Transverse colon (tissue), 4 donors: ENCODE results near the gene ERP44.

ENCODE experiments used
- EP300 ChIP-seq: sonication (generic); formaldehyde crosslinking; IDR thresholded peaks from one replicate; pipeline ENCODE4 v1.6.1; 2017; ENCODE audit warnings: antibody characterized with exemption, low read depth
- POLR2A ChIP-seq: fragments of 450-650 bp; IDR thresholded peaks from one replicate; pipeline ENCODE4 v1.6.1; 2016; ENCODE audit warnings: antibody characterized with exemption, mild to moderate bottlenecking, moderate library complexity
- POLR2AphosphoS5 ChIP-seq, 3 donors: sonication (generic); formaldehyde crosslinking; IDR thresholded peaks; one replicate each; pipeline ENCODE4 v1.6.1; 2016; ENCODE audit warnings: antibody characterized with exemption in 3 of 3
- TF ChIP-seq, protein P1 (sequence below), 5 experiments: fragments of 200-600 bp in 3 of 5; fragments of 450-650 bp in 2 of 5; sonication (generic) in 3 of 5; IDR thresholded peaks; 1 replicate in 2 of 5; 2 replicates in 3 of 5; pipeline ENCODE4 v1.5.1; 2016 to 2017; ENCODE audit warnings: antibody characterized with exemption in 5 of 5, inconsistent platforms in 3 of 5, mild to moderate bottlenecking in 2 of 5, moderate library complexity in 1 of 5

DNA sequence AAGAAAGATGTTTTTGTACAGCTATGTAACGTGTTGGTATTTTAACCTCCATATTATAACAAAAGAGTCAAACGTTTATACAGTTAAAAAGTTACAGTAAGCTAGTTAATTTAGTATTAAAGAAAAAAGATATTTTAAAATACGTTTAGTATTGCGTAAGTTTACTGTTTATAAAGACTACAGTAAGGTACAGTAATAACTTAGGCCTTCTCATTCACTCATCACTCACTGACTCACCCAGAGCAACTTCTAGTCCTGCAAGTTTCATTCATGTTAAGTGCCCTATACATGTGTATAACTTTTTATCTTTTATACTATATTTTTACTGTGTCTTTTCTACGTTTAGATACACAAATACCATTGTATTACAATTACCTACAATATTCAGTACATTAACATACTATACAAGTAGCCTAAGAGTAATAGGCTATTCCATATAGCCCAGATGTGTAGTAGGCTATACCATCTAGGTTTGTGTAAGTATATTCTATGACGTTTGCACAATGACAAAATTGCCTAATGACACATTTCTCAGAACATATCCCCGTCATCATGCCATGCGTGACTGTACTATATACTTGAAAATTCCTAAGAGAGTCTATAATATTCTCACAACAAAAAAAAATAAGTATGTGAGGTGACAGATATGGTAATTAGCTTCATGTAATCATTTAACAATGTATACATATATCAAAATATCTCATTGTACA is 33.8 kb downstream of the ERP44 start:
- TF ChIP-seq POLR2A (no peak), EP300 (no peak), POLR2AphosphoS5 (IDR thresholded peaks at IDR 0.05) (no peak)
- TF ChIP-seq, protein P1, sequence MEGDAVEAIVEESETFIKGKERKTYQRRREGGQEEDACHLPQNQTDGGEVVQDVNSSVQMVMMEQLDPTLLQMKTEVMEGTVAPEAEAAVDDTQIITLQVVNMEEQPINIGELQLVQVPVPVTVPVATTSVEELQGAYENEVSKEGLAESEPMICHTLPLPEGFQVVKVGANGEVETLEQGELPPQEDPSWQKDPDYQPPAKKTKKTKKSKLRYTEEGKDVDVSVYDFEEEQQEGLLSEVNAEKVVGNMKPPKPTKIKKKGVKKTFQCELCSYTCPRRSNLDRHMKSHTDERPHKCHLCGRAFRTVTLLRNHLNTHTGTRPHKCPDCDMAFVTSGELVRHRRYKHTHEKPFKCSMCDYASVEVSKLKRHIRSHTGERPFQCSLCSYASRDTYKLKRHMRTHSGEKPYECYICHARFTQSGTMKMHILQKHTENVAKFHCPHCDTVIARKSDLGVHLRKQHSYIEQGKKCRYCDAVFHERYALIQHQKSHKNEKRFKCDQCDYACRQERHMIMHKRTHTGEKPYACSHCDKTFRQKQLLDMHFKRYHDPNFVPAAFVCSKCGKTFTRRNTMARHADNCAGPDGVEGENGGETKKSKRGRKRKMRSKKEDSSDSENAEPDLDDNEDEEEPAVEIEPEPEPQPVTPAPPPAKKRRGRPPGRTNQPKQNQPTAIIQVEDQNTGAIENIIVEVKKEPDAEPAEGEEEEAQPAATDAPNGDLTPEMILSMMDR (IDR thresholded peaks at IDR 0.05) = no peak
